A549 (cell line): ENCODE measurements around the gene MYRFL. TPM values are rescaled to one million over a fixed set of nuclear protein-coding genes. Genes with fewer than 3 reads are reported as not detected.

Experiments
- ATAC-seq, 2 experiments: fragments of 200-7000 bp in 1 of 2; fragments of >200 bp in 1 of 2; cut with Nextera tagmentation in 1 of 2; cut with Tn5 transposase in 1 of 2; 3 replicates each; pipeline versions ENCODE4 v1.8.0 to v1.9.1; 2018 to 2020; ENCODE audit warnings: mild to moderate bottlenecking in 1 of 2, moderate library complexity in 1 of 2
- CTCF ChIA-PET: fragments of 300-600 bp; sonication (Branson Sonifier 250); formaldehyde crosslinking; extraction: SDS; loops from one replicate; lab custom pipeline; 2021; ENCODE audit warnings: antibody characterized with exemption, inconsistent platforms; lab: Yijun Ruan, JAX
- POLR2A ChIA-PET: fragments of 350-600 bp; formaldehyde crosslinking; extraction: SDS; loops from one replicate; lab custom pipeline; 2021; ENCODE audit warnings: antibody characterized with exemption, inconsistent platforms; lab: Yijun Ruan, JAX
- DNase-seq, 2 experiments: peaks; one replicate each; pipeline versions ENCODE4 v3.0.0 to v3.0.0-alpha.2; 2011 to 2016; ENCODE audit warnings: low read depth in 1 of 2, low spot score in 1 of 2
- FAIRE-seq: peaks from 2 replicates; lab custom pipeline; 2011; peaks lifted over from hg19 to GRCh38; lab: Jason Lieb, UNC
- H3K27ac ChIP-seq, 2 experiments: fragments of >200 bp; sonication (Bioruptor Twin); formaldehyde crosslinking; 3 replicates each; pipeline ENCODE4 v1.5.1; 2016 to 2017
- H3K4me1 ChIP-seq: fragments of >200 bp; sonication (Bioruptor Twin); formaldehyde crosslinking; 3 replicates; pipeline ENCODE4 v1.6.1; 2016
- H3K4me2 ChIP-seq: fragments of >200 bp; sonication (Bioruptor Twin); formaldehyde crosslinking; 3 replicates; pipeline ENCODE4 v1.6.1; 2016
- H3K4me3 ChIP-seq: fragments of >200 bp; sonication (Bioruptor Twin); formaldehyde crosslinking; 3 replicates; pipeline ENCODE4 v1.5.1; 2016
- H3K9me3 ChIP-seq: fragments of >200 bp; sonication (Bioruptor Twin); formaldehyde crosslinking; 3 replicates; pipeline ENCODE4 v1.6.1; 2016
- BHLHE40 ChIP-seq: IDR thresholded peaks from 2 replicates; pipeline ENCODE4 v1.6.1; 2012; ENCODE audit warnings: low read depth, low read length, inconsistent platforms
- CBX8 ChIP-seq: fragments of 200-600 bp; sonication (generic); IDR thresholded peaks from 2 replicates; pipeline ENCODE4 v1.6.1; 2016
- CHD4 ChIP-seq: fragments of 200-600 bp; sonication (generic); IDR thresholded peaks from 2 replicates; pipeline ENCODE4 v1.6.1; 2016; ENCODE audit warnings: antibody characterized with exemption, mild to moderate bottlenecking, borderline replicate concordance
- FOSB ChIP-seq: fragments of 250-450 bp; sonication (Bioruptor Pico); IDR thresholded peaks from 2 replicates; pipeline ENCODE4 v1.5.0; 2020; ENCODE audit warnings: mild to moderate bottlenecking, moderate library complexity
- FOXS1 ChIP-seq: fragments of 250-450 bp; sonication (Bioruptor Pico); IDR thresholded peaks from 2 replicates; pipeline ENCODE4 v1.5.0; 2020; ENCODE audit warnings: mild to moderate bottlenecking, moderate library complexity
- HDAC2 ChIP-seq: fragments of 200-600 bp; sonication (generic); IDR thresholded peaks from 2 replicates; pipeline ENCODE4 v1.6.1; 2016
- HES2 ChIP-seq: fragments of >200 bp; sonication (Bioruptor Twin); formaldehyde crosslinking; IDR thresholded peaks from 2 replicates; pipeline ENCODE4 v1.6.1; 2016
- HMGXB4 ChIP-seq: fragments of 250-450 bp; sonication (Bioruptor Pico); IDR thresholded peaks from 2 replicates; pipeline ENCODE4 v1.5.0; 2021; ENCODE audit warnings: mild to moderate bottlenecking, moderate library complexity, borderline replicate concordance
- HOXA7 ChIP-seq: fragments of 250-450 bp; sonication (Bioruptor Pico); IDR thresholded peaks from 2 replicates; pipeline ENCODE4 v1.5.0; 2020; ENCODE audit warnings: mild to moderate bottlenecking, moderate library complexity
- JUN ChIP-seq, 2 experiments: fragments of >200 bp; sonication (Bioruptor Twin); formaldehyde crosslinking; IDR thresholded peaks; 2 replicates in 1 of 2; 3 replicates in 1 of 2; pipeline ENCODE4 v1.6.1; 2016 to 2017
- JUNB ChIP-seq: fragments of >200 bp; sonication (Bioruptor Twin); formaldehyde crosslinking; IDR thresholded peaks from 2 replicates; pipeline ENCODE4 v1.6.1; 2016
- MAFK ChIP-seq: fragments of 450-650 bp; IDR thresholded peaks from 2 replicates; pipeline ENCODE4 v1.6.1; 2014; ENCODE audit not compliant: partially characterized antibody
- MYC ChIP-seq: IDR thresholded peaks from 2 replicates; pipeline ENCODE4 v1.6.1; 2012; ENCODE audit warnings: mild to moderate bottlenecking, inconsistent platforms, low read length, improper control_type of control experiment, borderline replicate concordance
- NPAS2 ChIP-seq: fragments of 250-450 bp; sonication (Bioruptor Pico); IDR thresholded peaks from 2 replicates; pipeline ENCODE4 v1.8.0; 2022; ENCODE audit warnings: mild to moderate bottlenecking, moderate library complexity, borderline replicate concordance
- PBX3 ChIP-seq: IDR thresholded peaks from 2 replicates; pipeline ENCODE4 v1.6.1; 2012
- PHF8 ChIP-seq: fragments of 200-600 bp; sonication (generic); IDR thresholded peaks from 2 replicates; pipeline ENCODE4 v1.6.1; 2016; ENCODE audit warnings: low read depth, mild to moderate bottlenecking, antibody characterized with exemption, moderate library complexity, borderline replicate concordance
- POLR2A ChIP-seq: IDR thresholded peaks from 2 replicates; pipeline ENCODE4 v1.6.1; 2012; ENCODE audit warnings: mild to moderate bottlenecking, low read length
- RAD21 ChIP-seq, 2 experiments: fragments of >200 bp in 1 of 2; sonication (Bioruptor Twin) in 1 of 2; formaldehyde crosslinking in 1 of 2; IDR thresholded peaks in 1 of 2; conservative IDR thresholded peaks in 1 of 2; 2 replicates in 1 of 2; 3 replicates in 1 of 2; pipeline ENCODE4 v1.6.1; 2012 to 2018; ENCODE audit warnings: inconsistent platforms in 1 of 2
- SMC3 ChIP-seq: fragments of >200 bp; sonication (Bioruptor Twin); formaldehyde crosslinking; IDR thresholded peaks from 3 replicates; pipeline ENCODE4 v1.6.1; 2018; ENCODE audit warnings: inconsistent platforms
- ZC3H11A ChIP-seq: fragments of 450-650 bp; IDR thresholded peaks from 2 replicates; pipeline ENCODE4 v1.6.1; 2014; ENCODE audit warnings: antibody characterized with exemption, mild to moderate bottlenecking
- ZFP36 ChIP-seq: fragments of 450-650 bp; IDR thresholded peaks from 2 replicates; pipeline ENCODE4 v1.6.1; 2014; ENCODE audit warnings: borderline replicate concordance; ENCODE audit not compliant: partially characterized antibody
- ZNF302 ChIP-seq: fragments of 250-450 bp; sonication (Bioruptor Pico); IDR thresholded peaks from 2 replicates; pipeline ENCODE4 v1.9.0; 2021; ENCODE audit warnings: inconsistent platforms, mild to moderate bottlenecking, moderate library complexity
- WGBS: methylation state at CpG from one replicate; pipeline ENCODE4 v1.1.6; 2017; ENCODE audit errors: missing lambda C conversion rate; 5-methylcytosine and 5-hydroxymethylcytosine counted together
- polyA plus RNA-seq, 4 experiments: library from polyadenylated mRNA; depleted of rRNA in 3 of 4; stranded (reverse); fragments of >200 nt; fragmentation: RNase III in 1 of 4; extraction: RNeasy Plus Mini Kit Qiagen cat#74134 plus additional on column Dnase treatment in 1 of 4; gene quantifications; 2 replicates in 3 of 4; 3 replicates in 1 of 4; pipeline ENCODE4 v1.2.3, GENCODE V29; 2011 to 2017
- TF ChIP-seq, protein P1 (sequence below): fragments of 150-350 bp; IDR thresholded peaks from 2 replicates; pipeline ENCODE4 v1.6.1; 2014; ENCODE audit warnings: low read depth, mild to moderate bottlenecking, low read length
- TF ChIP-seq, protein P2 (sequence below): fragments of 250-450 bp; sonication (Bioruptor Pico); IDR thresholded peaks from 2 replicates; pipeline ENCODE4 v1.5.0; 2020; ENCODE audit warnings: low read depth, mild to moderate bottlenecking, moderate library complexity
- TF ChIP-seq, protein P3 (sequence below): fragments of >200 bp; sonication (Bioruptor Twin); formaldehyde crosslinking; IDR thresholded peaks from 3 replicates; pipeline ENCODE4 v1.6.1; 2016

MYRFL gene
- polyA plus RNA-seq, 2 of the 4 experiments (the other 2 are of a cell fraction) = 0.04 TPM; not detected in 1

DNA sequence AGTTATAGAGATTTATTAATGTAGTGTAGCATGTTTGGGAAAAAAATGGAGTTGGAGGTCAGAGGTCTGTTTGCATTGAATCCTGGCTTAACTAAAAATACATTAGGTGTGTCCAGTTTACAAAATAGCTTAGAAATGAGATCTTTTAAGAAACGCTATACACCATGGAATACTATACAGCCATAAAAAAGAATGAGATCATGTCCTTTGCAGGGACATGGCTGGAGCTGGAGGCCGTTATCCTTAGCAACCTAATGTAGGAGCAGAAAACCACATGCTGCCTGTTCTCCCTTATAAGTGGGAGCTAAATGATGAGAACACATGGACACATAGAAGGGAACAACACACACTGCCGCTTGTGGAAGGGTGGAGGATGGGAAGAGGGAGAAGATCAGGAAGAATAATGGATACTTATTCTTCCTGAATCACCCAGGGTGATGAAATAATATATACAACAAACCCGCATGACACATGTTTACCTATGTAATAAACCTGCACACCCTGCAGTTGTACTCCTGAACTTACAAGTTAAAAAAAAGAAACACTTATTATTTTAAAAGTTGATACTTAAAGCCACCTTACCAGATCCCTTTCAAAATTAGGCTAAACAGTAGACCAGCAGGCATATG is 14.0 kb upstream of the MYRFL start:
- Histone ChIP-seq H3K9me3 (no peaks in the 10 kb centered on the region), H3K4me2 (no peak overlapping the region), H3K27ac (no peak overlapping the region), H3K4me1 (no peaks in the 10 kb centered on the region), H3K4me3 (no peak overlapping the region)
- no peak for ATAC-seq
- WGBS = 59% methylated on average over 4 of the region's 4 CpGs
- DNase-seq = no peak
- FAIRE-seq = no peak
- POLR2A ChIA-PET = no interaction called here
- CTCF ChIA-PET = interaction anchor here (1.1 to 1.5 kb wide), 3 partner anchors 10 to 12 kb away, joined by 3 to 5 read pairs (median 4); no protein-coding TSS in a partner anchor
- TF ChIP-seq PBX3 = no peak
- no peak for TF ChIP-seq FOSB (CRISPR knock-in tag)
- no peak for TF ChIP-seq ZNF302 (CRISPR knock-in tag)
- no peak for TF ChIP-seq NPAS2
- TF ChIP-seq CBX8 = no peak
- TF ChIP-seq ZC3H11A = no peak
- TF ChIP-seq PHF8 = no peak
- TF ChIP-seq, protein P1, sequence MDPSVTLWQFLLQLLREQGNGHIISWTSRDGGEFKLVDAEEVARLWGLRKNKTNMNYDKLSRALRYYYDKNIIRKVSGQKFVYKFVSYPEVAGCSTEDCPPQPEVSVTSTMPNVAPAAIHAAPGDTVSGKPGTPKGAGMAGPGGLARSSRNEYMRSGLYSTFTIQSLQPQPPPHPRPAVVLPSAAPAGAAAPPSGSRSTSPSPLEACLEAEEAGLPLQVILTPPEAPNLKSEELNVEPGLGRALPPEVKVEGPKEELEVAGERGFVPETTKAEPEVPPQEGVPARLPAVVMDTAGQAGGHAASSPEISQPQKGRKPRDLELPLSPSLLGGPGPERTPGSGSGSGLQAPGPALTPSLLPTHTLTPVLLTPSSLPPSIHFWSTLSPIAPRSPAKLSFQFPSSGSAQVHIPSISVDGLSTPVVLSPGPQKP = no peak
- no peak for TF ChIP-seq HMGXB4 (CRISPR knock-in tag)
- TF ChIP-seq, protein P2, sequence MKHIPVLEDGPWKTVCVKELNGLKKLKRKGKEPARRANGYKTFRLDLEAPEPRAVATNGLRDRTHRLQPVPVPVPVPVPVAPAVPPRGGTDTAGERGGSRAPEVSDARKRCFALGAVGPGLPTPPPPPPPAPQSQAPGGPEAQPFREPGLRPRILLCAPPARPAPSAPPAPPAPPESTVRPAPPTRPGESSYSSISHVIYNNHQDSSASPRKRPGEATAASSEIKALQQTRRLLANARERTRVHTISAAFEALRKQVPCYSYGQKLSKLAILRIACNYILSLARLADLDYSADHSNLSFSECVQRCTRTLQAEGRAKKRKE (CRISPR knock-in tag) = no peak
- no peak for TF ChIP-seq BHLHE40
- no peak for TF ChIP-seq RAD21 (conservative IDR thresholded peaks at IDR 0.05 in 1 of 2, IDR thresholded peaks at IDR 0.05 in 1 of 2)
- TF ChIP-seq JUN (IDR thresholded peaks at IDR 0.05) = no peak
- TF ChIP-seq FOXS1 (CRISPR knock-in tag) = no peak
- TF ChIP-seq MAFK = no peak
- TF ChIP-seq, protein P3, sequence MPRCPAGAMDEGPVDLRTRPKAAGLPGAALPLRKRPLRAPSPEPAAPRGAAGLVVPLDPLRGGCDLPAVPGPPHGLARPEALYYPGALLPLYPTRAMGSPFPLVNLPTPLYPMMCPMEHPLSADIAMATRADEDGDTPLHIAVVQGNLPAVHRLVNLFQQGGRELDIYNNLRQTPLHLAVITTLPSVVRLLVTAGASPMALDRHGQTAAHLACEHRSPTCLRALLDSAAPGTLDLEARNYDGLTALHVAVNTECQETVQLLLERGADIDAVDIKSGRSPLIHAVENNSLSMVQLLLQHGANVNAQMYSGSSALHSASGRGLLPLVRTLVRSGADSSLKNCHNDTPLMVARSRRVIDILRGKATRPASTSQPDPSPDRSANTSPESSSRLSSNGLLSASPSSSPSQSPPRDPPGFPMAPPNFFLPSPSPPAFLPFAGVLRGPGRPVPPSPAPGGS = no peak
- TF ChIP-seq CHD4 = no peak
- no peak for TF ChIP-seq POLR2A
- TF ChIP-seq SMC3 = no peak

DNA sequence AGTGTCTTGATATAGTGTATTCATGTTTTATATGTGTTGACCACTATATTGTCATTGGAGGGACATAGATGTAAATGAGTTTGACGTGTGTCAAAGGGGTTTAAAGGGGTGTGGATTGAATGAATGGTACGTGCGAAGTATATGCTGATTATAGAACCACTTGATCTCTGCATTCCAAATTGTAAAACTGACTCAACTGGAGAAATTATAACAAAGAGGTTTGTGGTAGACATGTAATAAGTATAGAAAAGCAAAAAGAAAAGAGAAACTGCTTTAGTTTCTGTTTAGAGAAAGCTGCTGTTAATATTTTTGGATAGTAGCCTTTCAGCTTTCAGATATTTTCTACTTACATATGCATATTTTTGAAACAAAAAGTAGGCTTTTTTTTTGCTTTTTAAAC is 8.9 kb upstream of the MYRFL start:
- H3K4me2 ChIP-seq = no peak overlapping the region
- WGBS = 92% methylated on average over 3 of the region's 3 CpGs
- H3K27ac ChIP-seq = no peak overlapping the region
- H3K4me3 ChIP-seq = no peak overlapping the region
- TF ChIP-seq CBX8 = no peak
- TF ChIP-seq HES2 = no peak
- TF ChIP-seq HOXA7 (CRISPR knock-in tag) = no peak
- no peak for TF ChIP-seq HDAC2
- TF ChIP-seq ZFP36 = no peak
- TF ChIP-seq JUNB = no peak
- no peak for TF ChIP-seq MYC
- TF ChIP-seq, all 56 proteins: peak for 0
- FAIRE-seq = no peak
- no peaks in the 10 kb centered on the region for H3K4me1 ChIP-seq
- POLR2A ChIA-PET = no interaction called here
- CTCF ChIA-PET = interaction anchor here (0.6 kb wide), 1 partner anchor 67 kb away, joined by 3 read pairs; no protein-coding TSS in a partner anchor
- no peak for DNase-seq
- ATAC-seq = no peak
- H3K9me3 ChIP-seq = no peaks in the 10 kb centered on the region
